Measurements from ENCODE around the gene RELN. TPM values are rescaled to one million over a fixed set of nuclear protein-coding genes. Genes with fewer than 3 reads are reported as not detected.

Gene RELN
- total RNA-seq, 1 donor from 2014 or later = 5.4 TPM

DNA sequence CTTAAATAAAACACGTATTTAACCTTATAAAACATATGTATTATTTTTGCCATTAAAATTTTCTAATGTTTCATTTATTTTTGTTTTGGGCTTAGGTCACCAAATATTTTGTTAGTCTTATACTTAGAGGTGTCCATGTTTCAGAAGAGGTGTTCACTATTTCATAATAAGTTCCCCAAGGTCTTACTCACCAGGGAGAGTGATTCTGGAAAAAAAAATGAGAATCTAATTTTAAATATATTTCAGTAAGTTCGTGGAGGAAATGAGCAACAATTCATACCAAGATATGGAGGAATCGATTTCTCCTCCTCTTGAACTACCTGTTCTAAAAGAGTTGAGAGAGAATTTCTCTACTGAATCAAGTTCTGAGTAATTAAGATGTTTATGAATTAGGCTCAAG, 271.9 kb downstream of the RELN start:
- Mint-ChIP-seq H3K36me3 (ENCODE audit: insufficient read depth) (no peaks in the 10 kb centered on the region), H3K4me3 (ENCODE audit: low read depth) (no peak overlapping the region), H3K27ac (no peak overlapping the region), H3K9me3 (ENCODE audit: low read depth) (no peaks in the 10 kb centered on the region), H3K27me3 (peaks cover 9% of the 10 kb centered on the region), H3K4me1 (ENCODE audit: low read depth) (no peaks in the 10 kb centered on the region)
- TF ChIP-seq, protein P1, sequence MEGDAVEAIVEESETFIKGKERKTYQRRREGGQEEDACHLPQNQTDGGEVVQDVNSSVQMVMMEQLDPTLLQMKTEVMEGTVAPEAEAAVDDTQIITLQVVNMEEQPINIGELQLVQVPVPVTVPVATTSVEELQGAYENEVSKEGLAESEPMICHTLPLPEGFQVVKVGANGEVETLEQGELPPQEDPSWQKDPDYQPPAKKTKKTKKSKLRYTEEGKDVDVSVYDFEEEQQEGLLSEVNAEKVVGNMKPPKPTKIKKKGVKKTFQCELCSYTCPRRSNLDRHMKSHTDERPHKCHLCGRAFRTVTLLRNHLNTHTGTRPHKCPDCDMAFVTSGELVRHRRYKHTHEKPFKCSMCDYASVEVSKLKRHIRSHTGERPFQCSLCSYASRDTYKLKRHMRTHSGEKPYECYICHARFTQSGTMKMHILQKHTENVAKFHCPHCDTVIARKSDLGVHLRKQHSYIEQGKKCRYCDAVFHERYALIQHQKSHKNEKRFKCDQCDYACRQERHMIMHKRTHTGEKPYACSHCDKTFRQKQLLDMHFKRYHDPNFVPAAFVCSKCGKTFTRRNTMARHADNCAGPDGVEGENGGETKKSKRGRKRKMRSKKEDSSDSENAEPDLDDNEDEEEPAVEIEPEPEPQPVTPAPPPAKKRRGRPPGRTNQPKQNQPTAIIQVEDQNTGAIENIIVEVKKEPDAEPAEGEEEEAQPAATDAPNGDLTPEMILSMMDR (IDR thresholded peaks at IDR 0.05; ENCODE audit: unreplicated experiment) = no peak
- DNase-seq (ENCODE audit: low spot score, unreplicated experiment) = no peak

DNA sequence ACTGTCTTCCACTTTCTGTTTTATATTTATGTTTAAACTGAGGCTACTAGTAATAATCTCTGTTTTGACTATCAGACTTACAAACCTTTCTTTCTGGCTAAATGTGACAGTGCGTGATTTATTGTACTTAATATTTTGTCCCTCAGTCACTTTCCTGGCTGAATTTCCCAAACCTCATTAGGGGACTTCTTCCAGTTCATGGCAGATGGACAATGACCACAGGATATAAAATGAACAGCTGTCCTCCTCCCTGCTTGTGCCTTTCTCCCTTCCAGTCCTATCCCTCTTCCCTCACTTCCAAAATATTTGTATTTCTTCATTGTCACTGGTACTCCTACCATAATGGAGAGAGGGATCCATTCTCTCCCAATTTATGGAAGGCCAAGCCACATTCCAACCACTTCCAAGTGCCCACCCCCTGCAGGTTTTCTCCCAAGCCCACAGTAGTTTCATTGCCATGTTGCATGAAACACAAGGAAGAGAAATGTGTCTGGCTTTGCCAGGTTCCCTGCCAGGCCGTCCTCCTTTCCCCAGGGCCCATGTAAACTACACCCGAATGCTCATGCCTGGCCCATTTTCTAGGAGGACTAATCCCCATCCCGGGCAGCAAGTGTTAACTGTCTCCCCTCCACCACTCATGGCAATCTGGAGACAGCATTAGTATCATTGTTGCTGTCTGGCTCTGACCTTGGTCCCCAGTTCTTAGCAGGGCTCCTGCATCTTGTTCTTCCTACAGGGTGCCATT, 273.9 kb downstream of the RELN start:
- no peaks in the 10 kb centered on the region for H3K9me3 Mint-ChIP-seq (ENCODE audit: low read depth)
- DNase-seq (ENCODE audit: low spot score, unreplicated experiment) = no peak
- TF ChIP-seq, protein P1 (IDR thresholded peaks at IDR 0.05; ENCODE audit: unreplicated experiment) = no peak
- H3K4me3 Mint-ChIP-seq (ENCODE audit: low read depth) = no peak overlapping the region
- no peak overlapping the region for H3K27ac Mint-ChIP-seq
- H3K36me3 Mint-ChIP-seq (ENCODE audit: insufficient read depth) = no peaks in the 10 kb centered on the region
- H3K4me1 Mint-ChIP-seq (ENCODE audit: low read depth) = no peaks in the 10 kb centered on the region
- H3K27me3 Mint-ChIP-seq = peaks cover 9% of the 10 kb centered on the region

DNA sequence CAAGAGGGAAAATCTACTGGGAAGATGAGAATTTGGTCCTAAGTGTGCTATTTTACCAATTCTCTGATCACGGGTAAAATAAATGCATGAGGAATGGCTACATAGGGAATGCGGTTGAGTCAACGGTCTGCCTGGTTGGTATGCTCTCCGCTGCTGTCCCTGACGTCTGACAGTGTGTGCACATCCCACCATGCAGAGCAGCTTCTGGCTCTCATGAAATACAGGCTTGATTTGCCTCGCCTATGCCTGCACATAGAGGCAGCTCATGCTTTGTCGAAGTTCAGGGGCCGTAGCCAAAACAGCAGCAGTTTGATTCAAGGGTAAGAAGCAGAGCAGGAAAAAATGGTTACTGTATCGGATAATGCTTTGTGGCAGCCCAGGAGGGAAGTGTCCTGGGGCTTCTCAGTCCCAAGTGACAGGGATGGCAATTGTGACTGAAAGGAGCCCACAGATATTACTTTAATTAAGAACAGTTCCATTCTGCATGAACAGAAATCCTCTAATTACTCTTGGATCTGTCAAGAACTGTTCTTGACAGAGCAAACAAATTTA, 275.0 kb downstream of the RELN start:
- H3K9me3 Mint-ChIP-seq (ENCODE audit: low read depth) = no peaks in the 10 kb centered on the region
- no peak overlapping the region for H3K27ac Mint-ChIP-seq
- TF ChIP-seq, protein P1 (IDR thresholded peaks at IDR 0.05; ENCODE audit: unreplicated experiment) = no peak
- no peak for DNase-seq (ENCODE audit: low spot score, unreplicated experiment)
- H3K27me3 Mint-ChIP-seq = peaks cover 9% of the 10 kb centered on the region
- H3K4me3 Mint-ChIP-seq (ENCODE audit: low read depth) = no peak overlapping the region
- H3K4me1 Mint-ChIP-seq (ENCODE audit: low read depth) = no peaks in the 10 kb centered on the region
- H3K36me3 Mint-ChIP-seq (ENCODE audit: insufficient read depth) = no peaks in the 10 kb centered on the region

DNA sequence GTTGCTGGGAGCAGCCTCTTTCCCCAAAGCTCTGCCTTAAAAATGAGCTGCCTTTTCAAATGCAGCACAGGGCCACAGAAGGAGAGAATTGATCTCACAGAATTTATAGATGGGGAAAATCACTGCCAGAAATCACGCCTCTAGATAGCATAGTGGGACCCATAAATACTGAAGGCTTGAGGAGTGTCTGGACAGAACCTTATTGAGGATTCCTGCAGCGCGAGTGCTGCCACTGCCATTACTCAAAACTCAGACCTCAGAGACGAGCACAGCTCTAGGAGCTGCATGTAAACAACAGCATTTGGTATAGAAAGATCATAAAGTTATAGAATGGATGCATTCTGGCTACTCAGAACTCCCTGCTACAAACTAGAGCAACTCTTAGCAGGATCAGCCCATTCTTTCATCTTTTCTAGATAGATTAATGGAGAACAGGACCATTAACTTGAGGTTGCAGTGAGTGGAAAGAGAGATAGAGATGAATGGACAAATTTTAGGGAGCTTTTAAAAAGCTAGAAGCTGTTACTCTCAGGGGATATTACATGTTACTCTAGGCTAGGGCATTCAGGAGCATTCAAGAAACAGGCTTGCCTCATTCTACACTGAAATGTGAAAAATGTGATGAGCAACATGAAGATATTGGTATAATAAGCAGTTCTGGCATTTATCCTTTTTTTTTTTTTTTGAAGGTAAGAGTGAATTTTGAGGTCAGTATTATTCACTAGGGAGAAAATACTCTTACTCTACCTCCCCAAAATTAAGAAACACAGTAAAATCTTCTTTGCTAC, 276.3 kb downstream of the RELN start:
- TF ChIP-seq, protein P1 (IDR thresholded peaks at IDR 0.05; ENCODE audit: unreplicated experiment) = no peak
- no peaks in the 10 kb centered on the region for H3K36me3 Mint-ChIP-seq (ENCODE audit: insufficient read depth)
- H3K9me3 Mint-ChIP-seq (ENCODE audit: low read depth) = no peaks in the 10 kb centered on the region
- no peak overlapping the region for H3K27ac Mint-ChIP-seq
- no peaks in the 10 kb centered on the region for H3K4me1 Mint-ChIP-seq (ENCODE audit: low read depth)
- no peak for DNase-seq (ENCODE audit: low spot score, unreplicated experiment)
- H3K4me3 Mint-ChIP-seq (ENCODE audit: low read depth) = no peak overlapping the region
- peaks cover 9% of the 10 kb centered on the region for H3K27me3 Mint-ChIP-seq

DNA sequence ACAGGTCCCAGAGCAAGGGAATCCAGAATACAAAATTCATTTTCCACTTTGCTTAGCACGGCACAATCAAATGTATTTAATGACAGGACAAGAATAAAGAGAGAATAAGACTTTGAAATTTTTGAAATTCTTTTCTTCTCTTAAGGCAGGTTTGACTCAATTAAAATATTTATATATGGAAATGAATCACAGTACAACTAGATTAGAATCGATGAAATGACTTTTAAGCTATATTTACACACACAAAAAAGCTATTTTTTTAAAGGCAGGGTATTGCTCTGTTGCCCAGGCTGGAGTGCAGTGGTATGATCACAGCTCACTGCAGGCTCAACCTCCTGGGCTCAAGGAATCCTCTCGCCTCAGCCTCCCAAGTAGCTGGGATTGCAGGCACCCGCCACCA, 278.0 kb downstream of the RELN start:
- no peak for DNase-seq (ENCODE audit: low spot score, unreplicated experiment)
- Mint-ChIP-seq H3K4me3 (ENCODE audit: low read depth) (no peak overlapping the region), H3K36me3 (ENCODE audit: insufficient read depth) (no peaks in the 10 kb centered on the region), H3K27ac (no peak overlapping the region), H3K4me1 (ENCODE audit: low read depth) (no peaks in the 10 kb centered on the region), H3K9me3 (ENCODE audit: low read depth) (no peaks in the 10 kb centered on the region), H3K27me3 (peaks cover 12% of the 10 kb centered on the region)
- TF ChIP-seq, protein P1 (IDR thresholded peaks at IDR 0.05; ENCODE audit: unreplicated experiment) = no peak

Measured in progenitor cell of endocrine pancreas (in vitro differentiated cells).